Fibroblast of villous mesenchyme (primary cell): Measurements from ENCODE around the gene PYGB. TPM values are rescaled to one million over a fixed set of nuclear protein-coding genes. Genes with fewer than 3 reads are reported as not detected.

ENCODE experiments used
- DNase-seq: peaks from one replicate; pipeline ENCODE4 v3.0.0-alpha.2; 2010; ENCODE audit warnings: low read depth
- H3K4me3 ChIP-seq: 2 replicates; pipeline ENCODE4 v1.5.1; 2011; ENCODE audit warnings: low read depth, mild to moderate bottlenecking, low read length
- total RNA-seq: library from RNA; depleted of rRNA; stranded (reverse); fragments of >200 nt; gene quantifications from 2 replicates; pipeline ENCODE4 v1.2.3, GENCODE V29; 2012
- TF ChIP-seq, protein P1 (sequence below): IDR thresholded peaks from 2 replicates; pipeline ENCODE4 v1.5.1; 2012; ENCODE audit warnings: low read depth, mild to moderate bottlenecking, low read length; ENCODE audit not compliant: insufficient read depth

The PYGB gene
- total RNA-seq, 1 donor = 110 TPM

DNA sequence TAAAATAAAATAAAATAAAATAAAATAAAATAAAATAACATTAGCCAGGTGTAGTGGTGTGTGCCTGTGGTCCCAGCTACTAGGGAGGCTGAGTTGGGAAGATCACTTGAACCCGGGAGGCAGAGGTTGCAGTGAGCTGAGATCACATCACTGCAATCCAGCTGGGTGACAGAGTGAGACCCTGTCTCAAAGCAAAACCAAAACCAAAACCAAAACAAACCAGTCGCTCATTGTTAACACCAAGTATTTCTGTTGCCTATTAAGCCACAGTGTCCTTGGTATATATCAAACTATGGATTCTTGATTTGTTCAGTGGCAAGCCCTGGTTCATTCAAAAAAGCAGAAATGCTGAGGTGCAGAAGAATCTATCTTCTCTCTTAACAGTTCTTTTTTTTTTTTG lies 65.7 kb downstream of the PYGB start:
- no peak overlapping the region for H3K4me3 ChIP-seq
- TF ChIP-seq, protein P1, sequence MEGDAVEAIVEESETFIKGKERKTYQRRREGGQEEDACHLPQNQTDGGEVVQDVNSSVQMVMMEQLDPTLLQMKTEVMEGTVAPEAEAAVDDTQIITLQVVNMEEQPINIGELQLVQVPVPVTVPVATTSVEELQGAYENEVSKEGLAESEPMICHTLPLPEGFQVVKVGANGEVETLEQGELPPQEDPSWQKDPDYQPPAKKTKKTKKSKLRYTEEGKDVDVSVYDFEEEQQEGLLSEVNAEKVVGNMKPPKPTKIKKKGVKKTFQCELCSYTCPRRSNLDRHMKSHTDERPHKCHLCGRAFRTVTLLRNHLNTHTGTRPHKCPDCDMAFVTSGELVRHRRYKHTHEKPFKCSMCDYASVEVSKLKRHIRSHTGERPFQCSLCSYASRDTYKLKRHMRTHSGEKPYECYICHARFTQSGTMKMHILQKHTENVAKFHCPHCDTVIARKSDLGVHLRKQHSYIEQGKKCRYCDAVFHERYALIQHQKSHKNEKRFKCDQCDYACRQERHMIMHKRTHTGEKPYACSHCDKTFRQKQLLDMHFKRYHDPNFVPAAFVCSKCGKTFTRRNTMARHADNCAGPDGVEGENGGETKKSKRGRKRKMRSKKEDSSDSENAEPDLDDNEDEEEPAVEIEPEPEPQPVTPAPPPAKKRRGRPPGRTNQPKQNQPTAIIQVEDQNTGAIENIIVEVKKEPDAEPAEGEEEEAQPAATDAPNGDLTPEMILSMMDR = no peak
- DNase-seq = peak; percentile 42

DNA sequence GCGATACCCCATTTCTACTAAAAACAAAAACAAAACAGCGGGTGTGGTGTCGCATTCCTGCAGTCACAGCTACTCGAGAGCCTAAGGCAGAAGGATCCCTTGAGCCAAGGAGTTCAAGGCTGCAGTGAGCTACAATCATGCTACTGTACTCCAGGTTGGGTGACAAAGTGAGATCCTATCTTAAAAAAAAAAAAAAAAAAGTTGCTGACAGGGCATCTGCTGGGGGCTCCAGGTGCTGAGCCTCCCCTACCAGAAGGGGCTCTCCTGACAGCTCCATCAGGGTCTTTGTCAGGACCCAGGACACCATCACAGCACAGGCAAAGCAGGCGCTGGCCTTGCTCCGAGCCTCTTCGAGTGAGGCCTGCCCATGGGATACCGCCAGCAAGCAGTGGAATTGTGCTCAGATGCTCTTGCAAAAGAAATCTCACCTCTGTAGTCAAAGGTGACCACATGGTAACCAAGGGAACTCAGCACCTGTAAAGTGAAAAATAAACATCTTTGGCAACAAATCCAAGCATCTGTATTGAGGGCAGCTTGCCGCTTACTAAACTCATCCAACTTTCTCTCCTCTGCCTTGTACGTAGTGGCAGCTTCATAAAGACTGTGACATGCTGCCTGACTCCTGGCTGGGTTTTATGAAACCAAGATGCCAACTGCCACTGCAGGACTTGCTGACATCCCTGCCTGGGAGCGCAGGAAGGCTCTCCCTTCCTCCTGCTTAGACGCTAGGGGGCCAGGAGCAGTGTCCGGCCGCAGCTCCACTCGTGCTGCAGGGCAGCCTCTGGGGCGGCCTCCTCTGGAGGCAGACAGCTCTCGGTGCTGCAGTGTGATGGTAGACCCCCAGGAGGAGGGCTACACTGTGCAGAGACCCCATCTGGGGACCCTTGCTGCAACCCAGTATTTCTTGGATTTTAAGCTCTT lies 66.9 kb downstream of the PYGB start:
- no peak overlapping the region for H3K4me3 ChIP-seq
- TF ChIP-seq, protein P1 = no peak
- no peak for DNase-seq

DNA sequence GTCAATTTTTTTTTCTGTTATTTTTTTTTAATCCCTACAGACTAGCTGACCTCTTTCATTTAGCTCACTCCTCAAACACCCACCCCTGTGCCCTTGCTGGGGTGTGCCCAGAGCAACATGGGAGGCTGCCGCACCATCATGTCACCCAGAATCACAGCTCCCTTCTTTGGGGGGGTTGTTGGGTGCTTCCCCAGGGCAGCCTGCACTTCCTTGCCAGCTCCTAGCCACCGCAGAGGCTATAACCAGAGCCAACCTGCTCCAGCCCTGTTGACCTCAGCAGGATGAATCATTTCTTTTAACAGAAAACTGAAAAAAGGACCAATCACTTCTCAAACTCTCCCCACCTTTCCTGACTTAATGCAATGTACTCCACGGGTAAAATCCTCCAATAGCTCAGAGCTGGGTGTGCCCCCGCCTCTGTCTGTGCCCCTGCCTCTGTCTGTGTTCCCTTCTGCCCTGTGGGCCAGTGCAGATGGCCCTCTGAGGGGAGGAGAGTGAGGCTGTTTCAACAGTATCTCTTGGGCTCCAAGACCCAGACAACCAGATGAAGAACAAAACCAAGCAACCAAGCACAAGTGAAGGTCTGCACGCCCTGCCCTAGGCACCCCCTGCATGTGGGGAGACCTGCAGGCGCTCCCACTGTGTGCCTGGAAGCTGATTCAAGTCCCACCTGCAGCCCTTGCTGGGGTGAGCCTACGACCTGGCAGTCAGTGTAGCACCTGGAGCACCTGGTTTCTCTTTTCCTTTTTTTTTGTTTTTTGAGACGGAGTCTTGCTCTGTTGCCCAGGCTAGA lies 67.7 kb downstream of the PYGB start:
- TF ChIP-seq, protein P1 = no peak
- DNase-seq = no peak
- H3K4me3 ChIP-seq = no peak overlapping the region

DNA sequence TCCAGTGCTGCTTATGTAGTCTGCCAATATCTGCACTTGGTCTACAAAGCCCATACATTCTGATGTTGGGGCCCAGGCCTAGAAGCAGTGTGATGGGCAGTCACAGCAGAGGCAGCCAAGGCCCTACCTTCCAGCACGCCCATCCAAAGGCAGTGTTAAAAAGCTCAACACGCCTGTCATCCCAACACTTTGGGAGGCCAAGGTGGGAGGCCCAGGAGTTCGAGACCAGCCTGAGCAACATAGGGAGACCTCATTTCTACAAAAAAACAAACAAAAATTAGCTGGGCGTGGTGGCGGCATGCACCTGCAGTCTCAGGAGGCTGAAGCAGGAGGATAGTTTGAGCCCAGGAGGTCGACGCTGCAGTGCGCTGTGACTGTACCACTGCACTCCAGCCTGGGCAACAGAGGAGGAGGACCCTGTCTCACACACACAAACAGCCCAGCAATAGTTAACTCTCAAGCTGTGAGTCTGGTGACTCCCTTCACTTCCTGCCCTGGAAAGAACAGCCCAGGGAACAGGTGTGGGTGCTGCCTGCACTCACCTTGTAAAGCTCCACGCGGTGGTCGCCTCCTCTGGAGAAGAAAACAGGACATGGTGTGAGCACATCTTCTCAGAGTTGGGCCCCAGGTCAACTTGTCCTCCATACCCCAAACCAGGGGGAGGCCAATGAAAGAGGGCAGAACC lies 68.8 kb downstream of the PYGB start:
- H3K4me3 ChIP-seq = no peak overlapping the region
- DNase-seq = no peak
- TF ChIP-seq, protein P1 = no peak

DNA sequence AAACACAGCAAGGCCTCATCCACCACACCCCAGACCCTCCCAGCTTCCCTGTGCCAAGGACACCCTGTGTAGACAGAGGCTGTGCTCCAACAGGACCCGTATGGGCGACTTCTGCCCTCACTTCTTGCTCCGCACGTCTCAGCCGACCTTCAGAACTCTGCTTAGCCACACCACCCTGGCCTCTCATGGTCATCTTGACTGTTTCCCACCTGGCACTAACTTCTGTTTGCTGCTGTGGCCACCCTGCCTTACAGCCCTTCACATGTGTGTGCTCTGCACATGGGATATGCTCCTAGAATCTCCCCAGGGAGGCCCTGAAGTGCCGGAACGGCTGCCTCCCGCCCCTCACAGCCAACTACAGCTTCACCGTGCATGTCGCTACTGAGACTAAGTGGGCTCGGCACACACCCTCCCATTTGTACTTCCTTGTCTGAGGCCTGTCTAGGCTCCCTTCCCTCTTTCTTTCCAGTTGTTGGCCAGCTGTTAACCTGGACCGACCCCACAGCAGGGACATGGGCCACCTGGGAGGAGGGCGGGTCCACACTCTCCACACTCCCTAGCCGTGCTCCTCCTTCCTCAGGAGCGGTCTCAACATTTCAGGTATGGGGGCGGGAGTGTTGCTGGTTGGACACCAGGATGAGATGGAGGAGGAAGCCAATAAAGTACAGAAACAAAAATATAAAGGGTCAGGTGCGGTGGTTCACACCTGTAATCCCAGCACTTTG lies 69.6 kb downstream of the PYGB start:
- TF ChIP-seq, protein P1 = no peak
- H3K4me3 ChIP-seq = no peak overlapping the region
- DNase-seq = no peak
